ENCODE data around the gene PBRM1. TPM values are rescaled to one million over a fixed set of nuclear protein-coding genes. Genes with fewer than 3 reads are reported as not detected.

The PBRM1 gene
- total and polyA plus RNA-seq, 2 experiments from 2014 or later: 50.9 to 77.4 TPM

- Histone ChIP-seq H2AFZ (peak overlapping the region; percentile 9), H3K79me2 (peaks cover 53% of the 10 kb centered on the region), H3K4me2 (peak overlapping the region; percentile 94), H3K4me3 (no peak overlapping the region), H3K27ac (peak overlapping the region; percentile 72), H4K20me1 (ENCODE audit: insufficient read depth, poor library complexity, severe bottlenecking) (peaks cover 5% of the 10 kb centered on the region), H3K36me3 (replicated peaks; ENCODE audit: insufficient read depth, low read depth) (no peaks in the 10 kb centered on the region), H3K9me2 (replicated peaks; ENCODE audit: insufficient read depth) (no peaks in the 10 kb centered on the region), H3K9me3 (ENCODE audit: low read depth) (no peaks in the 10 kb centered on the region), H3K4me1 (ENCODE audit: insufficient read depth) (peaks cover 48% of the 10 kb centered on the region), H3K27me3 (no peaks in the 10 kb centered on the region)
- TF ChIP-seq CTCF (IDR thresholded peaks at IDR 0.05; ENCODE audit: poor library complexity) (no peak), EZH2phosphoT487 (IDR thresholded peaks at IDR 0.05; ENCODE audit: low read depth, severe bottlenecking, unreplicated experiment) (no peak), EZH2 (IDR thresholded peaks at IDR 0.05; ENCODE audit: borderline replicate concordance) (no peak)
- DNase-seq (ENCODE audit: low spot score): no peak
- WGBS (ENCODE audit: low lambda C conversion rate, missing lambda C conversion rate): 77% methylated on average over 14 of the region's 14 CpGs
Measured at GRCh38 chr3:52531860-52532516, 153.7 kb downstream of the PBRM1 start.

- Histone ChIP-seq H3K9me2 (replicated peaks; ENCODE audit: insufficient read depth) (no peaks in the 10 kb centered on the region), H3K4me1 (ENCODE audit: insufficient read depth) (peaks cover 52% of the 10 kb centered on the region), H3K27ac (peak overlapping the region; percentile 72), H4K20me1 (ENCODE audit: insufficient read depth, poor library complexity, severe bottlenecking) (peaks cover 5% of the 10 kb centered on the region), H2AFZ (no peak overlapping the region), H3K79me2 (peaks cover 53% of the 10 kb centered on the region), H3K36me3 (replicated peaks; ENCODE audit: insufficient read depth, low read depth) (no peaks in the 10 kb centered on the region), H3K4me2 (peak overlapping the region; percentile 94), H3K27me3 (no peaks in the 10 kb centered on the region), H3K4me3 (no peak overlapping the region), H3K9me3 (ENCODE audit: low read depth) (no peaks in the 10 kb centered on the region)
- DNase-seq (ENCODE audit: low spot score): no peak
- 93% methylated on average over 10 of the region's 10 CpGs for WGBS (ENCODE audit: low lambda C conversion rate, missing lambda C conversion rate)
- TF ChIP-seq EZH2phosphoT487 (IDR thresholded peaks at IDR 0.05; ENCODE audit: low read depth, severe bottlenecking, unreplicated experiment): no peak
- TF ChIP-seq CTCF (IDR thresholded peaks at IDR 0.05; ENCODE audit: poor library complexity): no peak
- no peak for TF ChIP-seq EZH2 (IDR thresholded peaks at IDR 0.05; ENCODE audit: borderline replicate concordance)
Measured at GRCh38 chr3:52530918-52531826, 154.5 kb downstream of the PBRM1 start.

GRCh38 chr3:52529376-52530333 is 156.1 kb downstream of the PBRM1 start:
- Histone ChIP-seq H3K4me3 (no peak overlapping the region), H4K20me1 (ENCODE audit: insufficient read depth, poor library complexity, severe bottlenecking) (peaks cover 5% of the 10 kb centered on the region), H2AFZ (no peak overlapping the region), H3K4me2 (peak overlapping the region; percentile 94), H3K79me2 (peaks cover 48% of the 10 kb centered on the region), H3K36me3 (replicated peaks; ENCODE audit: insufficient read depth, low read depth) (no peaks in the 10 kb centered on the region), H3K27ac (peak overlapping the region; percentile 62), H3K4me1 (ENCODE audit: insufficient read depth) (peaks cover 41% of the 10 kb centered on the region), H3K27me3 (no peaks in the 10 kb centered on the region), H3K9me2 (replicated peaks; ENCODE audit: insufficient read depth) (no peaks in the 10 kb centered on the region), H3K9me3 (ENCODE audit: low read depth) (no peaks in the 10 kb centered on the region)
- 79% methylated on average over 12 of the region's 12 CpGs for WGBS (ENCODE audit: low lambda C conversion rate, missing lambda C conversion rate)
- no peak for DNase-seq (ENCODE audit: low spot score)
- TF ChIP-seq EZH2phosphoT487 (IDR thresholded peaks at IDR 0.05; ENCODE audit: low read depth, severe bottlenecking, unreplicated experiment) (no peak), EZH2 (IDR thresholded peaks at IDR 0.05; ENCODE audit: borderline replicate concordance) (no peak), CTCF (IDR thresholded peaks at IDR 0.05; ENCODE audit: poor library complexity) (no peak)
